ENCODE data around the gene DOK4. TPM values are rescaled to one million over a fixed set of nuclear protein-coding genes. Genes with fewer than 3 reads are reported as not detected.

The DOK4 gene
- total and polyA plus RNA-seq, 2 donors (not counting 3 experiments of a cell fraction or from before 2014, with no cell fraction given) = 22.3 to 23.4 TPM

DNA sequence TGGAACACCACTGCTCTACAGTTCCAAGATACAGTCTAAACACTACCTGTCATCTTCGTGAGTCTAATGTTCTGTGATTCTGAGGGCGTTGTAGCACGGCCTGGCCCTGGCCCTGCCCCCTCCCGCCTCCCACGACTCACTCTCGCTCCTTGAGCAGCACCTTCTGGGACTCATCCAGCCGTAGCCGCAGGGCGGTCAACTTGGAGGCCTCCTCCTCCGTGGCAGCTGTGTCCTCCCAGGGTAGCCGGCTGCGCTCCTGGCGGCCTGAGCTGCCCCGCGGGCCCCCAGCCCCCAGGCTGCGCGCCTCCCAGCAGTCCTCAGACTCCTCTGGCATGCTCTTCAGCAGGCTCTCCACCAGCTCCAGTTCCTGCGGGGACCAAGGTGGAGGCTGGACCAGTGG, 39.5 kb upstream of the DOK4 start:
- Histone ChIP-seq H2AFZ (ENCODE audit: low read depth, low read length) (no peak overlapping the region), H3K9me1 (replicated peaks; ENCODE audit: control insufficient read depth, extremely low read depth, insufficient read depth, low read length) (no peaks in the 10 kb centered on the region), H3K27me3 (ENCODE audit: control insufficient read depth in 2 of 2, insufficient read depth in 2 of 2, low read length in 2 of 2) (no peaks in the 10 kb centered on the region), H3K4me2 (ENCODE audit: insufficient read depth, low read length) (no peak overlapping the region), H3K9me3 (replicated peaks; ENCODE audit: control insufficient read depth, insufficient read depth, low read length) (no peaks in the 10 kb centered on the region), H3K4me1 (ENCODE audit: control insufficient read depth, extremely low read depth, insufficient read depth, low read length) (peaks cover 14% of the 10 kb centered on the region), H3K4me3 (replicated peaks in 1 of 3; ENCODE audit: insufficient read depth in 1 of 3, low read depth in 1 of 3, low read length in 3 of 3) (no peak overlapping the region), H3K36me3 (ENCODE audit: control insufficient read depth in 2 of 2, extremely low read depth in 1 of 2, insufficient read depth in 2 of 2, low read length in 2 of 2) (no peaks in the 10 kb centered on the region), H3K9ac (replicated peaks; ENCODE audit: extremely low read depth, insufficient read depth, low read length) (no peak overlapping the region), H3K27ac (ENCODE audit: insufficient read depth, low read depth, low read length) (no peak overlapping the region), H3K79me2 (ENCODE audit: control insufficient read depth, insufficient read depth, low read length) (no peaks in the 10 kb centered on the region), H4K20me1 (replicated peaks; ENCODE audit: control insufficient read depth, extremely low read depth, insufficient read depth, low read length) (no peaks in the 10 kb centered on the region)
- ChIA-PET POLR2A (no interaction called here), CTCF (interaction anchor here (0.7 kb wide), 1 partner anchor 21 kb away, joined by 3 read pairs; no protein-coding TSS in a partner anchor)
- DNase-seq (ENCODE audit: low read depth, low spot score) (no peak), FAIRE-seq (no peak)
- intact Hi-C loops (cut with micrococcal nuclease) = no loop called here
- no TSS peak for BruUV-seq (replicated peaks)
- dilution Hi-C loops (cut with MboI; ENCODE audit: extremely low pct_ligation_motif_present, low sequenced_read_pairs) = no loop called here
- TF ChIP-seq CTCF (IDR thresholded peaks at IDR 0.05; ENCODE audit: extremely low read depth in 1 of 2, insufficient read depth in 1 of 2, low read depth in 1 of 2, low read length in 2 of 2) (no peak), FOS (IDR thresholded peaks at IDR 0.05; ENCODE audit: borderline replicate concordance, insufficient read depth, low read length) (no peak), JUN (IDR thresholded peaks at IDR 0.05; ENCODE audit: borderline replicate concordance, insufficient read depth, insufficient read length, low read depth) (no peak), GATA2 (IDR thresholded peaks at IDR 0.05; ENCODE audit: insufficient read depth, insufficient read length, low read depth, low read length) (no peak), POLR2A (IDR thresholded peaks at IDR 0.05; ENCODE audit: low read depth, low read length) (no peak), EZH2 (IDR thresholded peaks at IDR 0.05; ENCODE audit: borderline replicate concordance, low read depth, low read length, severe bottlenecking) (no peak), MYC (IDR thresholded peaks at IDR 0.05; ENCODE audit: low read depth, low read length) (no peak), POLR2AphosphoS5 (IDR thresholded peaks at IDR 0.05; ENCODE audit: insufficient read depth, low read depth, low read length) (no peak)
- TF ChIP-seq, protein P1, sequence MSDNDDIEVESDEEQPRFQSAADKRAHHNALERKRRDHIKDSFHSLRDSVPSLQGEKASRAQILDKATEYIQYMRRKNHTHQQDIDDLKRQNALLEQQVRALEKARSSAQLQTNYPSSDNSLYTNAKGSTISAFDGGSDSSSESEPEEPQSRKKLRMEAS (IDR thresholded peaks at IDR 0.05; ENCODE audit: insufficient read depth, insufficient read length) = no peak

All from endothelial cell of umbilical vein (primary cell).